ENCODE results near the gene ANO10. TPM values are rescaled to one million over a fixed set of nuclear protein-coding genes. Genes with fewer than 3 reads are reported as not detected.
A peak's percentile ranks its signal among the peaks of the same experiment; 100 is the strongest.
"Not testable (repeated sequence)": the region's sequence is repeated elsewhere in the genome, so short reads cannot be mapped to it uniquely, and the experiment has no call there.

Gene ANO10
- total RNA-seq, 2 experiments from 2014 or later: 10.8 to 11.8 TPM

DNA sequence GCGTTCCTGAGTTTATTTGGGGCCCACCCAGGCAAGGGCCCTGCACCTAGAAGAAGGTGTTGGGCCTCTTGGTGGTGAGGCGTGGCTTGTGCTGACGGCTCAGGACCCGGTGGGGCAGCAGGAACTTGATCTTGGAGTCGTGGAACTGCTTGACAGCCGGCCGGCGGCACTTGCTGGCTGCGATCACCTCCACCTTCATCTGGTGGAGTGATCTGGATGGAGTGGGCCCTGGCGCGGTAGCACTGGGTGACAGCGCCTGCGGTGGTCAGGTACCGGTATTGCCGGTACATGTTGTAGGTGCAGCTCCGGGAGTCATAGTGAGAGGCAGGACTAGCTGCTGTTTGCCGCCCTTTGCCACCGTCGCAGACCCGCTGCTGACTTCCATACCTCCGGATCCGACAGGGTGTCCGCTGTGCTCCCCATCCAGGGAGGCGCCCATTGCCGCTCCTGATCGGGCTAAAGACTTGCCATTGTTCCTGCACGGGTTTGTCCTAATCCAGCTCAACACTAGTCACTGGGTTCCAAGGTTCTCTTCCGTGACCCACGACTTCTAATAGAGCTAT lies 136.8 kb downstream of the ANO10 start:
- peaks cover 8% of the 10 kb centered on the region for H3K9me3 Mint-ChIP-seq
- no peak for ATAC-seq (ENCODE audit: low read depth)
- peaks cover 16% of the 10 kb centered on the region for H3K36me3 Mint-ChIP-seq
- peaks cover 7% of the 10 kb centered on the region for H3K4me1 Mint-ChIP-seq
- POLR2A ChIA-PET: no interaction called here
- H3K4me3 Mint-ChIP-seq: no peak overlapping the region
- DNase-seq: no peak
- H3K27ac Mint-ChIP-seq: no peak overlapping the region
- H3K27me3 Mint-ChIP-seq: no peaks in the 10 kb centered on the region

DNA sequence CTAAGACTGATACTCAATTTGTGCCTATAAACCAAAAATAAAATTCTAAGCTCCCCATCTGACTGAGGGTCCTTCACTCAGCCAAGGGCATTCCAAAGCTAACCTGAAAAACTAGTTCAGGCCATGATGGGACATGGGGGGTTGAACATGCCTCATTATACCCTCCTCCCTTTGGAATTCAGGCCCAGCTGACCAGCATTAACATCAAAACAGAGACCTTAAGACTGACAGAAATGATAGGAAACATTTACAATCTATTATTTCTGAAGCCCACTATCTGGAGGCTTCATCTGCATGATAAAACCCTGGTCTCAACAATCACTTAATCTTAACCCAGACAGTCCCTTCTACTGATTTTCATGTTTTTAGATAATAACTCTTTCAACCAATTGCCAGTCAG lies 140.4 kb downstream of the ANO10 start:
- Mint-ChIP-seq H3K4me3 (no peak overlapping the region), H3K27me3 (no peaks in the 10 kb centered on the region), H3K4me1 (peaks cover 19% of the 10 kb centered on the region), H3K27ac (no peak overlapping the region), H3K9me3 (peaks cover 13% of the 10 kb centered on the region), H3K36me3 (peaks cover 28% of the 10 kb centered on the region)
- DNase-seq: no peak
- ATAC-seq (ENCODE audit: low read depth): no peak
- POLR2A ChIA-PET: no interaction called here

DNA sequence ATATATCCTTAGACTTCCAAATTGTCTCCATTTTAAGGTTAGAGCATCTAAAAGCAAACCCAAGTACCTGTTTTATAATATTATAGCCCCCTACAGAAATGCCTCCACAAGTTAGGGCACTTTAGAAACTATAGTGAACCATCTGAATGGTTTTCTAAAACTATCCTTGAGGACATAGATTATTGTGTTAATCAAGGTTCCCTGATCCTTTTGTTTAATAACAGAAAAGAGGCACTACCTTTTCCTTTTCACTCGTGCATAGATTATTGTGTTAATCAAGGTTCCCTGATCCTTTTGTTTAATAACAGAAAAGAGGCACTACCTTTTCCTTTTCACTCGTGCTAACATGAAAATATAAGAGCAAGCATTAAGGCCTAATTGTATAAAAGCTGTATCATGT lies 143.0 kb downstream of the ANO10 start:
- H3K27me3 Mint-ChIP-seq; ATAC-seq (ENCODE audit: low read depth); DNase-seq; H3K4me3 Mint-ChIP-seq; H3K27ac Mint-ChIP-seq; POLR2A ChIA-PET: not testable (repeated sequence)
- peaks cover 28% of the 10 kb centered on the region for H3K36me3 Mint-ChIP-seq
- H3K4me1 Mint-ChIP-seq: peaks cover 19% of the 10 kb centered on the region
- H3K9me3 Mint-ChIP-seq: peaks cover 13% of the 10 kb centered on the region

DNA sequence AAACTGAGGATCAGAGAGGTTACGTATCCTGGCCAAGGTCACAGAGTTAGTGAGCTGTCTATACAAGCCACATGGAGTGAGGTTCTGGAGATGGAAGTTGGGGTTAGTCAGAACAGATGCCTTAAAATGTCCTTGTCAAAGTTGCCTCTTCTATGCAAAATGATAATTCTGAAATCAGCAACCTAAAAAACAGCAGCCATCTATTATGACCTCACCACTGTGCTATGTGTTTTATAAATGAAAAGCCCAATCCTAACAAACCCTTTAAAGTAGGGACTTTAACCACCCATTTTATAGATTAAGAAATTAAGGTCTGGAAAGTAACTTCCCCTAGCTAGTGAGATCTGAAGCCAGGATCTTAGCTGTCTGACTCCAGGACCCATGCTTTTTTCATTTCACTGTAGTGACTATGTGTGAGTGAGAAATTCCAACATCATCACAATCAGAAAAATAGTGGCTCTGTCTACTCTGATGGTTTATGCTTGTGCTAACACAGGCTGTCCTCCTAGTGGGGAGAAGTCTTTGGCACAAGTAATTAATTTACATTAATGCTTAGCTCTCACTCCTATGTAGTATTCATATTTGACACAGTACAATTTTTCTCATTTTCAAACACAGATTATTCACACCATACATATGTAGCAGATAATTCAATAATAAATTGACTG lies 143.6 kb downstream of the ANO10 start:
- Mint-ChIP-seq H3K9me3 (peaks cover 10% of the 10 kb centered on the region), H3K4me1 (peaks cover 19% of the 10 kb centered on the region), H3K27me3 (no peaks in the 10 kb centered on the region), H3K36me3 (peaks cover 29% of the 10 kb centered on the region), H3K27ac (peak overlapping the region; percentile 90), H3K4me3 (peak overlapping the region; percentile 75)
- no peak for ATAC-seq (ENCODE audit: low read depth)
- POLR2A ChIA-PET: no interaction called here
- DNase-seq: no peak

DNA sequence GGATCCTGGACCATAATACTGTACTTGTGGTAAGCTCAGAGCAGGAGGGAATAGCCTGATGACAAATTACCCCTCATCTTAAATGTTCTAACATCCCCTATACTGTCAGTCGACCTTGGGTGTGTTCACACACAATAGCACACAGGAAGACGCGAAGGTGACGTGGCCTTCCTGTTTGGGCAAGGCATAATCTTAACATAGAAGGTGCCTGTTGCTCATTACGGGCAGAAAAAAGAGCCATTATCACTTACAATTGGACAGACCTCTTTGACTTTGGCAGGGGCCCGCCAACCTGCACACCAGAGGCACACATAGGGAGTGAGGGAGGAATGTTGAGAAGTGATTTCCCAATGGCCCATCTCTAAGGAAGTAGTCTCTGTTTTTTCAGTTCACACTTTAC lies 144.2 kb downstream of the ANO10 start:
- POLR2A ChIA-PET: interaction anchor here (0.6 kb wide), 1 partner anchor 1516 kb away, joined by 3 read pairs; the partner anchor contains the start of gene ULK4
- H3K27me3 Mint-ChIP-seq: no peaks in the 10 kb centered on the region
- peak overlapping the region; percentile 90 for H3K27ac Mint-ChIP-seq
- peaks cover 26% of the 10 kb centered on the region for H3K36me3 Mint-ChIP-seq
- ATAC-seq (ENCODE audit: low read depth): peak; percentile 98
- peak; percentile 51 for DNase-seq
- H3K9me3 Mint-ChIP-seq: peaks cover 8% of the 10 kb centered on the region
- peaks cover 12% of the 10 kb centered on the region for H3K4me1 Mint-ChIP-seq
- H3K4me3 Mint-ChIP-seq: peak overlapping the region; percentile 75

DNA sequence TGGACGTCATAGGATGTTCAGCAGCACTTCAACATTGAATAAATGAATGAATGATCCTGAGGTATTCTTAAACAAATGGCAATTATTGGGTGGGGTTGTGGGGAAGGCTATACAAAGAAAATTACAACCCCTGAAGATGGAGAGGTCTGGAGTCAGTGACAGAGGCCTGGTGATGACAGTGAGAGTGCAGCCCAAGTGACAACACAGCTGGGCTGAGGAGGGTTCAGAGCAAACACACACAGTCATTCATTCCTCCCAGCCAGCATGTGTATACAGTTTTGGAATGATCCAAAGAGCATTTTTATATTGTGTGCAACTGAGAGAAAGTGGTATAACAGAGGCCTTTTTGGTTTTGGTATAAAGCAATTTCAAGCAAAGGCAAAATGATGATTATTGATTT lies 148.1 kb downstream of the ANO10 start:
- no peak for ATAC-seq (ENCODE audit: low read depth)
- peaks cover 4% of the 10 kb centered on the region for H3K9me3 Mint-ChIP-seq
- H3K27ac Mint-ChIP-seq: no peak overlapping the region

DNA sequence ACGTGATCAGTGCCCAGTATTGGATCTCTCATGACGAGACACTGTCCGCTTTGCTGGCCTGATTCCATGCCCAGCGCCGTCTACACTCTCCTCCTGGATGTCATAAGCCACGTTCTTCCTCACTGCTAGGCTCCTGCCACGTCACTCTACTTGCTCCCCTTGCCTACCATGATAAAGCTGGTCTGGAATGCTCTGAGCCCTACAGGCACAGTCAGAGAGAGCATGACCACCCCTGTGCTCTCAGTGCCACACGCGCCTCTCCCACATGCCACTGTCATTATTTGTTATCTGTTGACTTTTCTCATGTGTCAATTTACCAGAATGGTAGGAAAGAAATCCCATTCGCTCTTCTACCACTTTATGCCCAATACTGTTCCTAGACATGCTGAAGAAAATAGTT lies 148.6 kb downstream of the ANO10 start:
- H3K4me3 Mint-ChIP-seq: no peak overlapping the region

More for the DNA sequence above, 148.1 kb downstream of the ANO10 start:
- DNase-seq: no peak
- H3K27me3 Mint-ChIP-seq: no peaks in the 10 kb centered on the region
- no peak overlapping the region for H3K4me3 Mint-ChIP-seq
- POLR2A ChIA-PET: no interaction called here
- H3K36me3 Mint-ChIP-seq: peaks cover 15% of the 10 kb centered on the region
- H3K4me1 Mint-ChIP-seq: peaks cover 12% of the 10 kb centered on the region

DNA sequence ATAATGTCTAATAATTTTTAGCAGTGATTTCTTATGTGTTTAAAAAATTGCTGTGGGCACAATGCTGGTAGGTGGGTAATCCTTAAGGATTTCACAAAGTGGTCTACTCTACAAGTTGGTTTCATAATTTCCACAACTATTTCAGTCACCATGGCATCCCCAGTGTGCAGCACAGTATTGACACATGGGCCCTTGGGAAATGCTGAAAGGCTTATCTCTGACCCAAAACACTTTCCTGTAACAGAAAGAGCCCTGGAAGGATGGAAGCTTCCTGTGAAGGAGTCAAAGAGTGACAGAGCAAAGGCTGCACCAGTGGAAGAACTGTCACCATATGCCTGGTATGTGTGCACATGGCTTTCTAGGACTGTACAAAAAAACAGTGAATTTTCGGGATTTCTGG lies 153.7 kb downstream of the ANO10 start:
- H3K27ac Mint-ChIP-seq: no peak overlapping the region
- H3K4me1 Mint-ChIP-seq: no peaks in the 10 kb centered on the region
- no peak overlapping the region for H3K4me3 Mint-ChIP-seq
- POLR2A ChIA-PET: no interaction called here
- H3K9me3 Mint-ChIP-seq: peaks cover 7% of the 10 kb centered on the region
- H3K36me3 Mint-ChIP-seq: peaks cover 9% of the 10 kb centered on the region
- no peak for ATAC-seq (ENCODE audit: low read depth)
- no peaks in the 10 kb centered on the region for H3K27me3 Mint-ChIP-seq
- no peak for DNase-seq

More for the DNA sequence above, 148.6 kb downstream of the ANO10 start:
- Mint-ChIP-seq H3K4me1 (peaks cover 12% of the 10 kb centered on the region), H3K27me3 (no peaks in the 10 kb centered on the region), H3K27ac (no peak overlapping the region), H3K36me3 (peaks cover 15% of the 10 kb centered on the region), H3K9me3 (peaks cover 4% of the 10 kb centered on the region)
- ATAC-seq (ENCODE audit: low read depth) (no peak), DNase-seq (no peak)
- POLR2A ChIA-PET: no interaction called here

DNA sequence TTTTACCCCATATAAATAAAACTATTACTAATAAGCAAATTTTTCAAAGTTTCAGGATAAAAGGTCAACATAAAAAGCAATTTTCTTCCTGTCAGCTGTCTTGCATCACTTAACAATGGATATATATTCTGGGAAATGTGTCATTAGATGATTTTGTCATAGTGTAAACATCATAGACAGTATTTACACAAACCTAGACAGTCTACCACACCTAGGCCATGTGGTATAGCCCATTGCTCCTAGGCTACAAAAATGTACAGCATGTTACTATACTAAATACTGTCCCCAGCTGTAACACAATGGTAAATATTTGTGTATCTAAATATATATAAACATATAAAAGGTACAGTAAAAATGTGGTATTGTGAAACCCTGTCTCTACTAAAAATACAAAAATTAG lies 156.7 kb downstream of the ANO10 start:
- peaks cover 12% of the 10 kb centered on the region for H3K36me3 Mint-ChIP-seq
- DNase-seq: no peak
- H3K4me3 Mint-ChIP-seq: no peak overlapping the region
- H3K4me1 Mint-ChIP-seq: no peaks in the 10 kb centered on the region
- no peak for ATAC-seq (ENCODE audit: low read depth)
- H3K27me3 Mint-ChIP-seq: no peaks in the 10 kb centered on the region
- H3K27ac Mint-ChIP-seq: no peak overlapping the region
- POLR2A ChIA-PET: no interaction called here
- peaks cover 16% of the 10 kb centered on the region for H3K9me3 Mint-ChIP-seq

DNA sequence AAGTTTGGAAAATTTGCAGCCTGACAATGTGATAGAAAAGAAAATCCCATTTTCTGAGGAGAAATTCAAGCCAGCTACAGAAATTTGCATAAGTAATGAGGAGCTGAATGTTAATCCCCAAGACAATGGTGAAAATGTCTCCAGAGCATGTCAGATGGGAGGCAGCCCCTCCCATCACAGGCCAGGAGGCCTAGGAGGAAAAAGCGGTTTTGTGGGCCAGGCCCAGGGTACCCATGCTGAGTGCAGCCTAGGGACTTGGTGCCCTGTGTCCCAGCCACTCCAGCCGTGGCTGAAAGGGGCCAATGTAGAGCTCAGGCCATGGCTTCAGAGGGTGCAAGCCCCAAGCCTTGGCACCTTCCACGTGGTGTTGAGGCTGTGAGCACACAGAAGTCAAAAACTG lies 159.2 kb downstream of the ANO10 start:
- peaks cover 16% of the 10 kb centered on the region for H3K9me3 Mint-ChIP-seq
- H3K27me3 Mint-ChIP-seq; H3K4me3 Mint-ChIP-seq; H3K4me1 Mint-ChIP-seq; DNase-seq; ATAC-seq (ENCODE audit: low read depth); H3K27ac Mint-ChIP-seq; POLR2A ChIA-PET: not testable (repeated sequence)
- peaks cover 12% of the 10 kb centered on the region for H3K36me3 Mint-ChIP-seq

DNA sequence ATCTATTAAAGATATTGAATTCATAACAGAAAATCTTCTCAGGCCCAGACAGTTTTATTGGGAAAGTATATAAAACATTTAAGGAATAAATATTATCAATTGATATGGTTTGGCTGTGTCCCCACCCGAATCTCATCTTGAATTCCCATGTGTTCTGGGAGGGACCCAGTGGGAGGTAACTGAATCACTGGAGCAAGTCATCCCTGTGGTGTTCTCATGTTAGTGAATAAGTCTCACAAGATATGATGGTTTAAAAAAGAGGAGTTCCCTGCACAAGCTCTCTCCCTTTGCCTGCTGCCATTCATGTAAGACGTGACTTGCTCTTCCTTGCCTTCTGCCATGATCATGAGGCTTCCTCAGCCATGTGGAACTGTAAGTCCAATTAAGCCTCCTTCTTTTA lies 160.5 kb downstream of the ANO10 start:
- DNase-seq (no peak), ATAC-seq (ENCODE audit: low read depth) (no peak)
- Mint-ChIP-seq H3K36me3 (peaks cover 12% of the 10 kb centered on the region), H3K4me1 (peaks cover 2% of the 10 kb centered on the region), H3K27ac (no peak overlapping the region), H3K9me3 (peaks cover 18% of the 10 kb centered on the region), H3K4me3 (no peak overlapping the region), H3K27me3 (peaks cover 2% of the 10 kb centered on the region)
- POLR2A ChIA-PET: no interaction called here

DNA sequence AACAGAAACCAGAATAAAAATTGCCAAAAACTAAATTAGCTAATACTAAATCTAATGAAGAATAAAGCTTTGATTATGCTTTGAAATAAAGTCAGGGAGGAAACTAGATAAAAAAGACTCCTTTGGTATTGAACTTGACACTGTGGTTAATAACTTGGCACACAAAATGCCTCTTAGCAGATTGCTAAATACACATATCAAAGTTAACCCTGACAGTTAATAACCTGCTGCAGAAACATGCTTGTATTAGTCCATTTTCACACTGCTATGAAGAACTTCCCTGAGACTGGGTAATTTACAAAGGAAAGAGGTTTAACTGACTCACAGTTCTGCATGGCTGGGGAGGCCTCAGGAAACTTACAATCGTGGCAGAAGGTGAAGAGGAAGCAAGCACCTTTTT lies 164.8 kb downstream of the ANO10 start:
- ATAC-seq (ENCODE audit: low read depth); H3K27ac Mint-ChIP-seq; H3K9me3 Mint-ChIP-seq; H3K4me3 Mint-ChIP-seq; H3K27me3 Mint-ChIP-seq; DNase-seq; H3K36me3 Mint-ChIP-seq; POLR2A ChIA-PET; H3K4me1 Mint-ChIP-seq: not testable (repeated sequence)

DNA sequence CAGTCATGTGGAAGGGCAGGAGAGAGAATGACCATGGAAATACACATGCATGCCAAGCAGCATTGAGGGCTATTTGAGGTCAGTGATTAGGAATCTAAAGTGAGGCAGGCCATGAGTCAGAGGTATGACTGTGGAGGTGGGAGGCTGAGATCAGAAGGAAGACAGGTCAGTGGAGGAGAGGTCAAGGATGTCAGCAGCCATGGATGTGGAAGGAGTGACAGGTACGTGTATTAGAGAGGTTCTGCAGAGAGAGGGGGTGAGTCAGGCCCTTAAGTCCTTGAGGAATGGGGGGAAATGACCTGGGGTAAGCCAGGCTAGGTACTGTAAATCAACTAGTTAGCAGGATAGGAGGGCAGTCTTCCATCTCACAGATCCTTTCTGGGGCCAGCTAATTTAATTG lies 166.6 kb downstream of the ANO10 start:
- no peak overlapping the region for H3K4me3 Mint-ChIP-seq
- no peaks in the 10 kb centered on the region for H3K36me3 Mint-ChIP-seq
- peaks cover 2% of the 10 kb centered on the region for H3K9me3 Mint-ChIP-seq
- no peak for ATAC-seq (ENCODE audit: low read depth)
- DNase-seq: no peak
- H3K27me3 Mint-ChIP-seq: peaks cover 2% of the 10 kb centered on the region
- POLR2A ChIA-PET: no interaction called here
- peaks cover 2% of the 10 kb centered on the region for H3K4me1 Mint-ChIP-seq
- no peak overlapping the region for H3K27ac Mint-ChIP-seq

DNA sequence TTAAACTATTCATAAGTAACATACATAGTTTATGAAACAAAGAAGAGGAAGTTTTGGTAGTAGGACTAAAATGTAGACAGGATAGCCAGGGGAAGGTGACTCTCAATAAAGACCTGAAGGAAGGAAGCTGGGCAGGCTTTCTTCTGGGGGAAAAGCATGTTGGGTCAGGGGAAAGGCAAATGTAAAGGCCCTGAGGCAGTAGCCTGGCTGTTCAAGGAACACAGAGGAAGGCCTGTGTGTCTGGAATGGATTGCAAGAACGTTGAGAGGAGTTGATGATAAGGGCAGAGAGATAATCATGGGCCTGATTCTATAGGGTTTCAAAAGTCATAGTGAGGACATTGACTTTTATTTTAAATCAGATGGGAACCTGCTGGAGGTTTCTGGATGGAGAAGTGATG lies 167.8 kb downstream of the ANO10 start:
- POLR2A ChIA-PET: no interaction called here
- H3K4me3 Mint-ChIP-seq: no peak overlapping the region
- H3K4me1 Mint-ChIP-seq: peaks cover 2% of the 10 kb centered on the region

More for the DNA sequence above, 167.8 kb downstream of the ANO10 start:
- ATAC-seq (ENCODE audit: low read depth) (no peak), DNase-seq (no peak)
- Mint-ChIP-seq H3K36me3 (no peaks in the 10 kb centered on the region), H3K27ac (no peak overlapping the region), H3K9me3 (peaks cover 2% of the 10 kb centered on the region), H3K27me3 (no peaks in the 10 kb centered on the region)
